ACC112 (cell line): ENCODE results near the gene CCNL1.
A peak's percentile ranks its signal among the peaks of the same experiment; 100 is the strongest.
"Not testable (repeated sequence)": the region's sequence is repeated elsewhere in the genome, so short reads cannot be mapped to it uniquely, and the experiment has no call there.

Experiments used
- H2AFZ ChIP-seq: fragments of 200-600 bp; sonication (generic); one replicate; pipeline ENCODE4 v1.6.0; 2017; ENCODE audit warnings: antibody characterized with exemption, low read length; ENCODE audit not compliant: unreplicated experiment
- H3K27ac ChIP-seq: fragments of 200-600 bp; sonication (generic); 2 replicates; pipeline ENCODE4 v1.5.1; 2014; ENCODE audit warnings: low read depth, mild to moderate bottlenecking, antibody characterized with exemption, low read length, moderate library complexity
- H3K27me3 ChIP-seq: fragments of 200-600 bp; sonication (generic); 2 replicates; pipeline ENCODE4 v1.6.1; 2014; ENCODE audit warnings: mild to moderate bottlenecking, antibody characterized with exemption, low read length, moderate library complexity, mixed read lengths; ENCODE audit not compliant: insufficient read depth
- H3K36me3 ChIP-seq: fragments of 200-600 bp; sonication (generic); 2 replicates; pipeline ENCODE4 v1.6.1; 2016; ENCODE audit warnings: mild to moderate bottlenecking, antibody characterized with exemption, low read length, moderate library complexity, mixed read lengths; ENCODE audit not compliant: insufficient read depth
- H3K4me1 ChIP-seq: fragments of 200-600 bp; sonication (generic); one replicate; pipeline ENCODE4 v1.6.1; 2016; ENCODE audit warnings: low read length, mixed read lengths; ENCODE audit not compliant: insufficient read depth, unreplicated experiment, control insufficient read depth
- H3K4me3 ChIP-seq: fragments of 200-600 bp; sonication (generic); 2 replicates; pipeline ENCODE4 v1.5.1; 2014; ENCODE audit warnings: mild to moderate bottlenecking, low read depth, low read length
- H3K79me2 ChIP-seq: fragments of 200-600 bp; sonication (generic); one replicate; pipeline ENCODE4 v1.6.0; 2016; ENCODE audit warnings: low read length; ENCODE audit not compliant: control insufficient read depth, unreplicated experiment, insufficient read depth

Gene CCNL1

DNA sequence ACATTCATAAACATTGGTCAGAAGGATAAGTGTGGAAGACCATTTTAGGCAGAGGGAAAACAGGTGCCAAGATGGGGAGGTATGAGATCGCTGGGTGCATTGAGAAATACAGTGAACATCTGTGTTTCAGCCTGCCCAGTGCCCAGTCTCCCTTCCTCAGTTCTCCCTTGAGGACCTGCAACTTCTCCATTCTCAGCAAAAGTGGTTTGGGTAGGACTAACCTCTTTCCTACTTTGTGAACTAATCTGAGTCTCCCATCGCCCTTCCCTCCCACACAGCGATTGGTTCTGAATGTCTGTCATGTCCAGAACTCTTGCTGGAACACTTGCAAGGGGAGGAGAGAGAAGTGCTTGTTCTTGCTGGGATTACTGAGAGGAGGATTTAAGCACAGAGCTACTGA is 10.9 kb upstream of the CCNL1 start:
- peak overlapping the region; percentile 17 for H2AFZ ChIP-seq
- H3K4me1 ChIP-seq = no peaks in the 10 kb centered on the region
- peaks cover 8% of the 10 kb centered on the region for H3K79me2 ChIP-seq
- H3K4me3 ChIP-seq = no peak overlapping the region
- H3K27me3 ChIP-seq = no peaks in the 10 kb centered on the region
- no peak overlapping the region for H3K27ac ChIP-seq
- H3K36me3 ChIP-seq = no peaks in the 10 kb centered on the region

GRCh38 chr3:157167371-157168042 is 7.6 kb upstream of the CCNL1 start:
- no peaks in the 10 kb centered on the region for H3K79me2 ChIP-seq
- no peaks in the 10 kb centered on the region for H3K4me1 ChIP-seq
- no peak overlapping the region for H3K27ac ChIP-seq
- no peaks in the 10 kb centered on the region for H3K27me3 ChIP-seq
- H3K36me3 ChIP-seq = no peaks in the 10 kb centered on the region
- H3K4me3 ChIP-seq = no peak overlapping the region
- no peak overlapping the region for H2AFZ ChIP-seq

DNA sequence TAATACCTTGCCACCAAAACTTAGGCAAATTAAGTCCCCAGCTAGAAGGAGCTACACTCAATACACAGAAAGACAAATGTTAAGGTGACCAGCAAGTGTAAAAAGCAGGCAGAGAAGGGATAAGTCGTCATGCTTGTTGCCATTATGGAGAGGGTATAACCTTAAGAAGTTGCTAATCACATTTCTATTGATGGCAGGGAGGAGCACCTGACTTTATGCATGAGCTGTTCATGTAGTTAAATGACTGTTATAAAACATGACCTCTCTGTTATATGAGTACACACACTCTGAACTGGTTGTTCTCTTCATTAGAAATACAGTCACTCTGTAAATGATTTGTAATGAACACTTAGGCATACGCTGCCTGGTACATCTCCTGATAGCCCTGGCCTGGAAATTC is 6.6 kb upstream of the CCNL1 start:
- no peaks in the 10 kb centered on the region for H3K36me3 ChIP-seq
- no peaks in the 10 kb centered on the region for H3K4me1 ChIP-seq
- H3K27ac ChIP-seq = no peak overlapping the region
- no peak overlapping the region for H3K4me3 ChIP-seq
- H2AFZ ChIP-seq = no peak overlapping the region
- no peaks in the 10 kb centered on the region for H3K27me3 ChIP-seq
- no peaks in the 10 kb centered on the region for H3K79me2 ChIP-seq

DNA sequence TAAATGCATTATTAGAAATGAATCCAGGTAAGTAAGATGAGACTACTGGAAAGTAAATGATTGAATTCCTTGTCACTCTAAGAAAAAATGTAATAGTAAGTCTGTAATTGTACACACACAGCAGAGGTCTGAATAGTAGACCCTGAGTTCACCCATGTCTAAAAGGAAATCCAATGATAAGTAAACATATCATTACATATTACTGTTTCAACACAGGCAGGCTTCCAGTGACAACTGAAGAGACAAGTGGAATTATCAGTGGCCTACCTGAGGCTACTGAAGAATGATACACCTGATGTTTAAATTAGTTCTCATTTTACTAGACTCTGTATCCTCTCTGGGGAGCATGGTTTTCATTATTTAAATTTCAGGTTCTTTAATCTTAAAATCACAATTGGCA is 6.2 kb upstream of the CCNL1 start:
- Histone ChIP-seq H3K79me2 (peaks cover 3% of the 10 kb centered on the region), H3K27me3 (no peaks in the 10 kb centered on the region), H3K36me3 (no peaks in the 10 kb centered on the region), H3K27ac (no peak overlapping the region), H3K4me3 (no peak overlapping the region), H3K4me1 (peaks cover 3% of the 10 kb centered on the region), H2AFZ (no peak overlapping the region)

- H3K4me1 ChIP-seq = peaks cover 6% of the 10 kb centered on the region
- H3K36me3 ChIP-seq = peaks cover 9% of the 10 kb centered on the region
- no peak overlapping the region for H2AFZ ChIP-seq
- H3K27me3 ChIP-seq = no peaks in the 10 kb centered on the region
- H3K27ac ChIP-seq = no peak overlapping the region
- no peak overlapping the region for H3K4me3 ChIP-seq
- peaks cover 21% of the 10 kb centered on the region for H3K79me2 ChIP-seq
Measured at GRCh38 chr3:157163217-157163953, 3.4 kb upstream of the CCNL1 start.

DNA sequence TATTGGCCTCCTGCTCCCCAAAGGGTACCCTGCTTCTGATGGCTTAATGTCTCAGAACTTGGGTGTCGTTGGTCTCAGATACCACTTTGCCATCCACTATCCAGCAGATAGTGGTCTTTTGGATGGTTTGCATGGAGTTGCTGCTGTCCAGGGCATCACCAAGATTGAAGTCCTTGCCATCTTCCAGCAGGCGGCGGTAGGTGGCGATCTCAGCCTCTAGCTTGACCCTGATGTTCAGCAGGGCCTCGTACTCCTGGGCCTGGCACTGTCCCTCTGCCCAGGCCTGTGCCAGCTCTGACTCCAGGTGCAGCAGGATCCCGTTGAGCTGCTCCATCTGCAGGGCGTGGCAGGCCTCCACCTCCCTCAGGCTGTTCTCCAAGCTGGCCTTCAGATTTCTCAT is 2.7 kb upstream of the CCNL1 start:
- H3K27me3 ChIP-seq, H3K4me3 ChIP-seq, H2AFZ ChIP-seq, H3K27ac ChIP-seq, H3K4me1 ChIP-seq: not testable (repeated sequence)
- Histone ChIP-seq H3K79me2 (peaks cover 29% of the 10 kb centered on the region), H3K36me3 (peaks cover 16% of the 10 kb centered on the region)

DNA sequence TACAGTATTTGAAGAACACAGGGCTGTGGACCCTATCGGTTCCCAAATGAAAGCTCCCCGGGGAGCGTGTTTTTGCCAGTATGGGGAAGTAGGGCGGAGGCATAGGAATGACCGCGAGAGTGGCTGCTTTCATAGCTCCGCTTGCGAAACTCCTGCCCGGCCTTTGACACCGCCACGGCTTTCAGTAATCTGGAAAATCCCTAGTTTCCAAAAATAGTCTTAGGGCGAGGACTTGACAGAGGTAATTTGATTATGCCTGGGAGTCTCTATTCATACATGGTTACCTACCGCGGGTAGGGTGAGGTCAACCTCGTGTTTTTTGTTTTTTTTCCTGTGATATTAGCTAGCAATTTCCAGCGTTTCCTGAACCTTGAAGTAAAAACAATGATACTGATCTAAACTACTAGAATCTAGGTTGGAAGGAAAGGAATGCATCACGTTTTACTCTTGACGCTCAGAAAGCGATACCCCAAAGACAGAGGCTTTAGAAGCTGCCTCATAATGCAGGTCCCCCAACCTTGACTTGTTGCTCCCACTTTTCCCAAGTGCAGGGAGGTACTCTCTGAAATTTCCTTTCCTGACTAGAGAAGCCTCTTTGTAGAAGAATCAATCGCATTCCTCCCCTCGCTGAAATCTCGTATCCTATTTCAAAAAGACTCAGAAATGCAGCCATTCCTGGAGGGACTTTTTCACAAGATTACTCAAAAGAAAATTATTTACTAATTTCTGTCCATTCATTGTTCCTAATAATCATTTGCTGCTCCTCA is 894 bp upstream of the CCNL1 start:
- Histone ChIP-seq H3K27ac (peak overlapping the region; percentile 99), H3K4me3 (peak overlapping the region; percentile 98), H3K27me3 (no peaks in the 10 kb centered on the region), H3K4me1 (peaks cover 14% of the 10 kb centered on the region), H3K36me3 (peaks cover 34% of the 10 kb centered on the region), H3K79me2 (peaks cover 47% of the 10 kb centered on the region), H2AFZ (peak overlapping the region; percentile 91)

GRCh38 chr3:157159037-157159761 is 748 bp downstream of the CCNL1 start:
- peak overlapping the region; percentile 98 for H3K4me3 ChIP-seq
- H3K36me3 ChIP-seq = peaks cover 49% of the 10 kb centered on the region
- no peaks in the 10 kb centered on the region for H3K27me3 ChIP-seq
- H3K4me1 ChIP-seq = peaks cover 30% of the 10 kb centered on the region
- peak overlapping the region; percentile 99 for H3K27ac ChIP-seq
- peaks cover 63% of the 10 kb centered on the region for H3K79me2 ChIP-seq
- no peak overlapping the region for H2AFZ ChIP-seq

GRCh38 chr3:157157836-157158235 is 2.1 kb downstream of the CCNL1 start:
- Histone ChIP-seq H3K4me1 (peaks cover 44% of the 10 kb centered on the region), H3K36me3 (peaks cover 61% of the 10 kb centered on the region), H3K27ac (peak overlapping the region; percentile 99; the same call in 1 of the 2 replicates), H2AFZ (no peak overlapping the region), H3K27me3 (no peaks in the 10 kb centered on the region), H3K79me2 (peaks cover 77% of the 10 kb centered on the region), H3K4me3 (peak overlapping the region; percentile 98)
